D341Med (cell line): ENCODE measurements around the gene CARHSP1.
"Not testable (repeated sequence)": the region's sequence is repeated elsewhere in the genome, so short reads cannot be mapped to it uniquely, and the experiment has no call there.

Experiments used
- DNase-seq: peaks from one replicate; pipeline ENCODE4 v3.0.0; 2012; ENCODE audit warnings: low spot score

The CARHSP1 gene

DNA sequence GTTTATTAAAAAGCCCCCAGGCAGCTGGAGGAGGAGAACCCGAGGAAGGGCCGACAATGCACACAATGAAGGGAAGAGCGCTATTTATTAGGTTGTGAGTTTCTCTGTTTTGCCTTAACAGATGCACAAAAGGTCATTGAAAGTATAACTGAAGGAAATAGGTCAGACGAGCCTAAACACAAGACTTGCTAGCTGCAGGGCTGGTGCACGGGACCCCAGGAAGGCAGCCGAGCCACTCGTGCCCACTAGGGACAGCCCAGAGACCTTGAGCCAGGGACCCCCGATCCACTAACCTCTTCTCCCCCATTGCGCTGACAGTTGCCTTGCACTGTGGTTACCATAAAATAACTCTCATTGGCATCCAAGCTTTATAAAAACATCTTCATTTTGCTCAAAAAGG is 24.6 kb upstream of the CARHSP1 start:
- DNase-seq: no peak

DNA sequence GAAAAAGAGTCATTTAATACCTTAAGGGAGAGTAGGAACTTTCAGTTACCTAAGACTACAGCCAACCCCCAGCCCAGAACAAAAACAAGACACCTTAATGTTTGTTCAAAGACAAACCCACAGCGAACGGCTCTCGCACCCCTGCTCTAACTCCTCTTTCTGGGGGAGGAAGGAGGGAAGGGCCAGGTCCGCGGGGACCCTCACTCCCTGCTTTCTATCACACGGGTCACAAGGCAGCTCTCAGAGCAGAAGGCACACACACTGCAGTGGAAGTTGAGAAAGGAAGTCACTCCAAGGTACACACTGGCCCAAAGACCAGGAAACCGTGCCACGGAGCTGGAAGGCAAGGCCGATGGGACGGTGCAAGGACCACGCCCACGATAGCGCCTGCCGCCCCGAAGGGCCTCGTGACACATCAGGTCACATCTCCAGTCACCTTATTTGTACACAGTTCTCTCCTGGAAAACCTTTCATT is 23.3 kb upstream of the CARHSP1 start:
- DNase-seq: no peak

DNA sequence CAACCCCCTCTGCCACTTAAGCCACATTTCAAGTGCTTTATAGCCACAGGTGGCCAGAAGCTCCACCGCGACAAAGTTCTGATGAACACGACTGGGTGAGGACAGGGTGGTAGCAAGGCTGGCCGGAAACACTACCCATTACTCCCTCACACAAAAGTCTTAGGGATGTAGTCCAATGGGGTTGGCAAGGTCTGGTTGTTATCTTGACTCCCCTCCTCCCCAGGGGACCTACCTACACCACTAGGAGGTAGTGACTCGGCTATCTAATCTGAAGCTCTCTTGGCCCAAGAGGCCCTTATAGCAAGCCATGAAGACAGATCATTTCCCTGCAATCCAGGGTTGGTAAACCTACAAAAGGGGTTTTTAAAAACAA is 21.7 kb upstream of the CARHSP1 start:
- DNase-seq: no peak

DNA sequence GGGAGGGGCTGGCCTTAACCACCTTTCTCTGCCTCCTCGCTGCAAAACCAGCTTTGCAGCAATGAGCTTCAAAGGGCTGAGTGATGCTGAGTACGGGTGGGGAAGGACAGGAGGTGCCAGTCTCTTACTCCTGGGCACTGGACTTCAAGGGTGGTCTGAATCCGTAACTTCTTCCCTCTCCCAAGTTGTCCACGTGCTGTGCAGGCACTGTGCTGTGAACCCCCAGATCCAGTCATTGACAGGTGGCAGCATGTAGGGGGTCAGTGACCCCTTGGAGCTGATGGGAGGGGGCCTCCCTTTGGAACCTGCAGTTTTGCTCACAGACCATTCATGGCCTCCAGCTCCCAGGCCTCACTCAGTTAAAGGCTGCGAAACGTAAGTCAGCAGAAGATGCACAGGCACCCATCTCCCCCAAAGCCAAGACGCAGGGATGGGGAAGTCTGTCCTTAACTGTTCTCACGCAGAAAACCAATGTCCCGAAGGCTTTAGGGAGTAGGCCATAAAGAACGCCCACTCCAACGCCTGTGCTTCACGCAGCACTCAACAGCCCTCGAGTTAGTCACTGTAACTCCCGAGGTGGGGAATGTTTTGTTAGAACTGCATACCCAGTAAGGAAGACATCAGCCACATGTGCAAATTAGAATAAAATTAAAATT is 21.2 kb upstream of the CARHSP1 start:
- DNase-seq: no peak

DNA sequence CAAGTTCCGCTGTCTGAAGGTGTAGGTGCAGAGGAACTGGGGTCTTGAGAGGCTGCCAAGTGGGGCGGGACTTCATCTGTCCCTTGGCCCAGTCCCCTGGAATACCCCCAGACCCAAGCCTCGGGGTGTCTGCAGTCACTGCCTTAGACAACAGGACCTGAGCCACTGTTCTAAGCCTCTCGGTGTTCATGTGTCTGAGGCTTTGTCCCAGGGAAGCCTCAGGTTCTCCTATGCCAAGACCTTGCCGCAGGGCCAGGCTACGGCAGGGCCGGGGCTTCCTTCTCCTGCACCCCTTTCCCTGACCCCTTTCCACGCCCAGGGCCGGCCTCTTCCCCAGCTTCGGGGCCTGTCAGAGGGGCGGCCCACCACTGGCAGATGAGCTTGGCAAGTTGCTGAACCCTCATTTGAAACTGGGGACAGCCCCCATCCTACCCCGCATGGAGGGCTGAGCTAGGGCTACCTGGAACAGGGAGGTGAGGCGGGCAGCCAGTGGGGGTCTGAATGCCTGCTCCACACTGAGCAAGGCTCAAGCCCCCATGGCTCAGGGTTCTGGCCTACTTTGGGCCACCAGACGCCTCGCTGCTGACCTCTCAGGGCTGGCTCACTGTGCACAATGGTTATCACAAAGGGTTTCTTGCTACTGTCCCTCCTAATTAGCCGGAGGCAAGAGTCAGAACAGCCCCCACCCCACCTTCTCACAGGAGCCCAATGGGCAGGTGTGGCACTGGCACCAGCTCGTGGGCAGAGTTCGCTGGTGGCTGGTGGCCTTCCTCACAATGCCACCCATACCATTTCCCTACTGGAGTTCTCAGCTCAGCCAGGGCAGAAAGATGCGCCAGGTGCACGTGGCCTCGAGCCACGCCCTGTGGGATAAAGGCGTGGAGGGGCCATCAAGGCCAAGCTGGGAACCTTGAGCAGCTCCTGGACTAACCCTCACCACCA is 20.4 kb upstream of the CARHSP1 start:
- no peak for DNase-seq

DNA sequence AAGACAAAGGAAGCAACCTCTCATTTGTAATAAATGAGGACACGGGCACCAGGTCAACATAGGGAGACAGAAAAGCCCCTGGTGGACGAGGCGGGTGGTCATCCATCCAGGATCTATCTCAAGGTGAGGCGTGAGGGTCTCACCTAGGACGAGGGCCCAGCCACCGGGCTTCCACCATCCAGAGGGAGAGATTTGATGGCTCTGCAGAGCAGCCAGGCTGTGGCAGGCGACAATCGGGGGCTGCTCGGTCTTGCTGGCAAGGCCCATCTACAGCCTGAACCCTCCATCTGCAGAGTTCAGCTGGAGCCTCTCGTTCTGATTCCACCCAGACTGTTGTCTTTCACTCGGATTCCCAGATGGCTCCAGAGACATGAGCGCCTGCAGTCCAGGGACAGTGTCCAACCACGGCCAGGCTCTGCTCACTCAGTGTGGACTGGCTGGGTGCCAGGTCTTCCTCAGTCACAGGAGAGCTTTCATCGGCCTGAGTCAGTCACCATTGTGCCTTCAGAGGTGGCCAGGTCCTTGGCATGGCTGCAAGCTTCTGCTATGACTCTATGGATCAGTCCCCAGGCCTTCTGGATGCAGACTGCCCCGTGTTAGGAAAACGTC is 19.2 kb upstream of the CARHSP1 start:
- DNase-seq: no peak

DNA sequence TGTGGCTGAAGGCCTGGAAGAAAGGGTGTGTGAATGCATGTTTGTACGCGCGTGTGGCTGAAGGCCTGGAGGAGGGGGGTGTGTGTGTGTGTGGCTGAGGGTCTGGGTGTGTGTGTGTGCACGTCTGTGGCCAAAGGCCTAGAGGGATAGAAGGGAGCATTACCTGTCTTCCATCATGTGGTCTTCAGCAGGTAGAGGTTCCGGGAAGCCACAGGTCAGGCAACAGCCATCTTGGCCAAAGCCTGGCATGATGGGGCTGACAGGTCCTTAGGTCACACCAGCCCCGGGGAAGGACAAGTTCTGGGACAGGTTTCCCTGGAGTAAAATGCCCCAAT is 18.6 kb upstream of the CARHSP1 start:
- DNase-seq: no peak

DNA sequence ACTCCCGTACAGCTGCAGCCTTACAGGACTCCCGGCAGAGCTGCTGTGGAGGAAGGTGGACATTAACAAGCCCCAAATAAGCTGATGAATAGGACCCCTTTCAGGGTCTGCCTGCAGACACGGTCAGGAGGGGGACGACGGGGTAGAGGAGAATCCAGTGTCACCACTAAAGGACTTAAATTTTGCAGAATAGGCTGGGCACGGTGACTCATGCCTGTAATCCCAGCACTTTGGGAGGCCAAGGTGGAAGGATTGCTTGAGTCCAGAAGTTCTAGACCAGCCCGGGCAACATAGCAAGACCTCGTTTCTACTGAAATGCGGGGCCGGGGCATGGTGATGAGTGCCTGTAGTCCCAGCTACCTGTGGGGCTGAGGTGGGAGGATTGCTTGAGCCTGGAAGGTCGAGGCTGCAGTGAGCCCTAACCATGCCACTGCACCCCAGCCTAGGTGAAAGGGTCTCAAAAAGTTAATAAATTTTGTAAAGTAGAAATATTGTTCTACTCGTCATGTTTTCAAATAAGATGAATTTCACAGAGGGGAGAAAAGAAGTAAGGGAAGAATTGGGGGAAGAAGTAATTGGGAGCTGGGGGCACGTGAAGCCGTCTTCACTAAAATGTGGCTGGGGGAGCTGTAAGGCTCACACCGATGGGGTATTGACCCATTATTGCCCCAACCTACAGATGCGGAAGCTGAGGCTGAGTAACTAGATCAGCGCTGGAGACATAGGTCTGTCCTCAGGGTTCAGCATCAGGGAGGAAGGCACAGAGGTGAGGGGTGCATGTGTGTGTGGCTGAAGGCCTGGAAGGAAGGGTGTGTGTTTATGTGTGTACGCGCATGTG is 18.0 kb upstream of the CARHSP1 start:
- DNase-seq: no peak

DNA sequence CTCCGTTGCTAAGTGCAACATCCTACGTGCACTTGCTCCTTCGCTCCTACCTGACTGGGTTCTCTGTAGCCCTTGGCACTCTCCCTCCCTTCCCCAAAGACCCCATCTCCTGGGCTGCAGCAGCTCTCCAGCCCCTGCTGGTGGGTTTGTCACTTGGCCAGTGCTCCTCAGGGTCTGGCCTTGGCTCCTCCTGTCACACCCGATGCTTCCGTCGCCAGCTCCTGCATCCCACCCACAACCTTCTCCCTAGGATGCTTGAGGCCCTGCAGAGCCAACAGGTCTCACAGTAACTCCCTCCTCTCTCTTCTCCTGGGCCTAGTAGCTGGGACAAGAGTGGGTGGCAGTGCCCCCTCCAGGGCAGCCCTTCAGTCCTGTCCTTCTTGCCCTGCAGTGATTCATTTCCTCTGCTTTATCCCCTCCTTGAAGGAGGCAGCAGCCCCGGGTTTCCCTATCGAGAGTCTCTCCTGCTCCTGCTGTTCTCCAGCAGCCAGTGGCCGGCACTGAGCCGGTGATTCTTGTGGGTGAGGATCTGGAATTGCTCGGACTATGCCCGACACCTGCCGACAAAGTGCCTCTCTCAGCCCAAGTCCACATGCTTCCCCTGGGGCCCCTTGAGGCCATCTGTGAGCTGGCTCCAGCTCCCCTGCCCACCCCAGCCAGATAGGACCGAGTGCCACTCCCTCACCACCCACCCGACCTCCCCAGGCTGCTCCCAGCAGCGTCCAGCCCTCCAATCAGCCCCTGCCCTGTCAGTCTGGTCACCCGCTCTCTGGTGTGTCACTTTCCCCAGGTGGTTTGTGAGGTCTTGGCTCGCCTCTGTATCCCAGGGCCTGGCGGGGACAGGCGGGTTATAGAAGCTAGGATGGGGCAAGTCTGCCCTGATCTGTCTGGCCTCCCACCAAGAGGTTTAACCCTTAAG is 17.1 kb upstream of the CARHSP1 start:
- DNase-seq: peak; percentile 46

DNA sequence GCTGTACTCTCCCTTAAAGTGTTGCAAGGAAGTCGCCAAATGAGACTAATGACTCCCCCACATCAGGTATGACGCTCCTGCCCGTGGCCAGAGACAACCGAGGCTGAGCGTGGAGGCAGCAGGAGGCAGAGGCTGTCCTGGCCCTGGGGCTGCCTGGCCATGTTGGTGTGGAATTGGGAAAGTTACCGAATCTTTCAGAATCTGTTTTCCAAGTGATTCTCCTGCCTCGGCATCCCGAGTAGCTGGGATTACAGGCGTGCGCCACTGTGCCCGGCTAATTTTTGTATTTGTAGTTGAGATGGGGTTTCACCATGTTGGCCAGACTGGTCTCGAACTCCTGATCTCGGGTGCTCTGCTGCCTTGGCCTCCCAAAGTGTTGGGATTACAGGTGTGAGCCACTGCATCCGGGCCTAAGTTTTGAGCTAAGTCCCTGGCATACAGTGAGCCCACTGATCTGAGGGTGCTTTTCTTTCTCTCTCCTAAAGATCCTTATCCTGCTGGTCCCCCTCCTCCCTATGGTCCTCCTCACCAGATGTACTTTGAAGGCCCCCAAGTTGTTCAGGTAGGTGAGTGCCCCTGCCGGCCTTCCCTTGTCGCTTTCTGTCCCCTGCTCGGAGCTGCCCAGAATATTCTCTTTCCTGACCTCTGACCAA is 14.0 kb upstream of the CARHSP1 start:
- DNase-seq: no peak

DNA sequence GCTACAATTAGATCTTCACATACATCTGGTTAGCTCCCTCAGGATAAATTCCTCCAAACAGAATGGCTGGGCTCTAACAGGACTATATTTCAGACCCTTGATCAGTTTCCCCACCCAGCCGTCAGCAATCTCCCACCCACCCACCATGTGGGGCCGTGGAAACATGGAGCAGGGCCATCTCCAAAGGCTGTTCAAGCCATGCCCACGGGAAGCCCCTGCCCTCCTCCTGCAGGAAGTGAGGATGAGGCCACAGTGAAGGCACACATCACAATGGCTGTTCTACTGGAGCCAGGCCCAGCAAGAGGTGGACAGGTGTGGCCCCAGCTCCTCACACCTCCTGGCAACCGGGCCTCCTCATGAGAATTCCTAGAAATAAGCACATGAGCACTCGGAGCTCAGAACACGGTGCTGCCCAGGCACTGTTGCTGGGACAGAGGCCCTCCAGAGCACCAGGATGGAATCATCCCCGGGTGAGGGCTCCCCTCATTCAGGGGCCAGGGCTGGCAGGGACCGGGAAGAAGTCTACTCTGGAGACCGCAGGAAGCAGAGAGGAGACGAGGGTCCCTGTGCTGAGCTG is 13.3 kb upstream of the CARHSP1 start, which contains the start of gene LITAFD:
Gene LITAFD, plus strand, starts transcription at position 311 of the 577 bp plus-strand sequence. CDS start 2,005 bp downstream, outside the sequence.
- no peak for DNase-seq

DNA sequence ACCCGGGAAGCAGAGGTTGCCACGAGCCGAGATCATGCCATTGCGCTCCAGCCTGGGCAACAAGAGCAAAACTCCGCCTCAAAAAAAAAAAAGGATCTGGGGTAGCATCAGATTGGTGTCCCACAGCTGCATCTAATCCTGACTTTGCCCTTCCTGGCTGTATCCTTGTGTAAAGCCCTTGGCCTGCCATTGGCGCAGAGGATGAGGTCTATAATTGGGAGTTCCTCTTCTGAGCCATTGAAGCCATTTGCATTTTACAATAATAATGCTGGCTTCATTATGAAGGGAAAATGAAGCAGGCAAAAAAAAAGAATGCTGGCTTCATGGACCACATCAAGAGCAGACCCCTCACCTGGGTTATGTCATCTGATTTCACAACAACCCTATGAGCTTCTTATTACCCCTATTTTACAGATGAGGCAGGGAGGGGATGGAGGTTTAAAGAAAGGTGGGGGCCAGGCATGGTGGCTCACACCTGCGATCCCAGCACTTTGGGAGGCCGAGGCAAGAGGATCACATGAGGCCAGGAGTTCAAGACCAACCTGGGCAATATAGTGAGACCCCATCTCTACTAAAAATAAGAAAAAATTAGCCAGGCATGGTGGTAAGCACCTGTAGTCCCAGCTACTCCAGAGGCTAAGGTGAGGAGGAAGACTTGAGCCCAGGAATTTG is 12.2 kb upstream of the CARHSP1 start:
- no peak for DNase-seq

DNA sequence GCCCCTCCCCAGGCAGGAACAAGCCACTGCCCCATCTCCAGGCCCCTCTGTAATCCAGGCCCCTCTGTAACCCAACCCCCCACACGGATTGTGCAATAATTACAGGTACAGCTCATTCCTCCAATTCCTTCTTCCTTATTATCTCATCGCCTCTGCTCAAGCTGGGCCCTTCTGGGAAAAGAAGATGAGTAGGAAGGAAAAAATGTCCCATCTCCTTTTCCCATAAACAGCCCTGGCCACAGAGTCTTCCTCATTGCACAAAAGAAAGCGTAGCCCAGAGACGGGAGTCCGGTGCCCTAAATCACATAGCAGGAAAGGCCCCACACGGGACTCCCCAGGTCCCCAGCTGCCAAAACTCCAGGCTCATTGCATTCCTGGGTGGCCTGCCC is 9.7 kb upstream of the CARHSP1 start:
- DNase-seq: no peak

DNA sequence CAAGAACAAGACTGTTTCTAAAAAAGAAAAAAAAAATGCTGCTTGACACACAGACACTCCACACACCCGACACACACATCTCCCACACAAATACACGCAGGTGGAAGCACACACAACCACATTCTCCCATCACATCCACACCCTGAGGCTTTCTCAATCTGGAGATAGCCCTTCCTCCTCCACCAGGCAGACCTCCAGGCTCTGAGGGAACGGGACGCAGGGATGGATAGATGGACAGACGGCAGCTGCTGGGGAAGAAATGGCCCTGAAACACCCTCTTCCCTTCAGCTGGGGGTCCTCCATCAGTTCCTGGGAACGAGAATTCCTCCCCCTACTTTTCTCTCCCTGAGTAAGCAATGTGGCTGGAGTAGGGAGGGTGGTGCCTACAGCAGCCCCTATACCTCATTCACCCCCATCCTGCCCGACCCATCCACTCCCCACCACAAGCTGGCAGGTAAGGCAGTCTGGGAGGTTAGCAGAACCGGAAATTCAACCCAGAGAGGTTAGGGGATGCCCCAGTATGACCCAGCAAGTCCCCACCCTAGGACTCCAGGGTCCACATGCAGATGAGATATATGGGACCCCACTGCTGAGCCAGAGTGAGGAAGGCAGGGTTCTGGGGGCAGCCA is 9.2 kb upstream of the CARHSP1 start:
- DNase-seq: no peak

DNA sequence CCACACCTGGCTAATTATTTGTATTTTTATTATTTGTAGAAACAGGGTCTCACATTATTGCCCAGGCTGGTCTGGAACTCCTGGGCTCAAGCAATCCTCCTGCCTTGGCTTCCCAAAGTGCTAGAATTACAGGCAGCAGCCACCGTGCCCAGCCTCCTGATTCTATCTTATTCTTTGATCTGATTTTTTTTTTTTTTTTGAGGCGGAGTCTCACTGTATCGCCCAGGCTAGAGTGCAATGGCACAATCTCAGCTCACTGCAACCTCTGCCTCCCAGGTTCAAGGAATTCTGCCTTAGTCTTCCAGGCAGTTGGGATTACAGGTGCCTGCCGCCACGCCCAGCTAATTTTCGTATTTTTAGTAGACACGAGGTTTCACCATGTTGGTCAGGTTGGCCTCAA is 6.5 kb upstream of the CARHSP1 start:
- DNase-seq: not testable (repeated sequence)

DNA sequence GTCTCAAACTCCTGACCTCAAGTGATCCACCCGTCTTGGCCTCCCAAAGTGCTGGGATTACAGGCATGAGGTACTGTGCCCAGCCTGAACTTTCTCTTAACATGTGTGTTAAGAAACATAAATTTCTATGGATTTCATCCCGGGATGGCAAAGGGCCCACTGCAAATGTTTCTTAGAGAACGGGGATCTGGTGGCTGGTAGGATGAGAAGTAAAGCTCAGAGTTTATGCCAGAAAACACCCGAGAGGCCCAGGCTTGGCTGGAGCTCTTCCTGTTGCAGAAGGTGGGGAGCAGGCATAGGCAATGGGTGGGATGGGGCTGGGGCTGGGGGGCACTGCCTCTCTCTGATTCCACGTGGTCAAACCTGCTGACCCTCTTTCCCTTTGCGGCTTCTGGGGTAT is 5.6 kb upstream of the CARHSP1 start:
- no peak for DNase-seq

DNA sequence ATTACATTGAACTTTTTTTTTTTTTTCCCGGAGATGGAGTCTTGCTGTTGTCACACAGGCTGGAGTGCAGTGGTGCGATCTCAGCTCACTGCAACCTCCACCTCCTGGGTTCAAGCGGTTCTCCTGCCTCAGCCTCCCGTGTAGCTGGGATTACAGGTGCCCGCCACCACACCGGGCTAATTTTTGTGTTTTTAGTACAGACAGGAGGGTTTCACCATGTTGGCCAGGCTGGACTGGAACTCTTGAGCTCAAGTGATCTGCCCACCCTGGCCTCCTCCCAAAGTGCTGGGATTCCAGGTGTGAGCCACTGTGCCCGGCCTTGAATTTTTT is 5.0 kb upstream of the CARHSP1 start:
- not testable (repeated sequence) for DNase-seq

DNA sequence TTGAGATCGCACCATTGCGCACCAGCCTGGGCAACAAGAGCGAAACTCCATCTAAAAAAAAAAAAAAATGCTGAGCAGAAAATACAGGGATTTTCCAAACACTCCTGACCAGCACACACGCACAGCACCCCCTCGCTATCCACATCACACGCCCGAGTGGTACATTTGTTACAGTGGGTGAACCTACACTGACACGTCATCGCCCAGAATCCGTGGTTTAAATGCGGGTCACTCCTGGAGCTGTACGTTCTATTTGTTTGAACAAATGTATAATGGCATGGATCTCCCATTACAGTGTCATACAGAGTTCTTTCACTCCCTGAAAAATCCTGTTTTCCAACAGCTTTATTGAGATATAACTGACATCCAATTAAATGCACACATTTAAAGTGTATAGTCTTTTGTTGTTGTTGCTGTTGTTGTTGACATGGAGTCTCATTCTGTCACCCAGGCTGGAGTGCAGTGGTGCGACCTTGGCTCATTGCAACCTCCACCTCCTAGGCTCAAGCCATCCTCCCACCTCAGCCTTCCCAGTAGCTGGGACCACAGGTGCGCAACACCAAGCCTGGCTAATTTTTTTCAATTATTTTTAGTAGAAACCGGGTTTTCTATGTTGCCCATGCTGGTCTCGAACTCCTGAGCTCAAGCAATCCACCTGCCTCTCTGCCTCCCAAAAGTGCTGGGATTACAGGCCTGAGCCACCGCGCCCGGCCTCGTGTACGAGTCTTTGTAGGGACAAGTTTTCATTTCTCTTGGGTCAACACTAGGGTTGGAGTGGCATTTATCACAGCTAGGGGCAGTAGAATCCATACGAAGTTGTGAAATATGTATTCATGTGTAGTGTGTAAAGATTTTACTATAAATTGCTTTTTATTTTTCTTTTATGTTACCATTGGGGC is 4.4 kb upstream of the CARHSP1 start:
- no peak for DNase-seq
